Left kidney (tissue), 2 donors: ENCODE measurements around the gene JPH3. TPM values are rescaled to one million over a fixed set of nuclear protein-coding genes. Genes with fewer than 3 reads are reported as not detected.
"Not testable (repeated sequence)": the region's sequence is repeated elsewhere in the genome, so short reads cannot be mapped to it uniquely, and the experiment has no call there.

Experiments
- DNase-seq: peaks from one replicate; pipeline ENCODE4 v3.0.0-alpha.2; 2013
- polyA plus RNA-seq: library from polyadenylated mRNA; unstranded; fragments of 120-200 nt; gene quantifications from one replicate; pipeline ENCODE4 v1.2.1, GENCODE V29; 2013; ENCODE audit not compliant: insufficient read length

JPH3 gene
- polyA plus RNA-seq, 1 donor: 0.76 TPM

DNA sequence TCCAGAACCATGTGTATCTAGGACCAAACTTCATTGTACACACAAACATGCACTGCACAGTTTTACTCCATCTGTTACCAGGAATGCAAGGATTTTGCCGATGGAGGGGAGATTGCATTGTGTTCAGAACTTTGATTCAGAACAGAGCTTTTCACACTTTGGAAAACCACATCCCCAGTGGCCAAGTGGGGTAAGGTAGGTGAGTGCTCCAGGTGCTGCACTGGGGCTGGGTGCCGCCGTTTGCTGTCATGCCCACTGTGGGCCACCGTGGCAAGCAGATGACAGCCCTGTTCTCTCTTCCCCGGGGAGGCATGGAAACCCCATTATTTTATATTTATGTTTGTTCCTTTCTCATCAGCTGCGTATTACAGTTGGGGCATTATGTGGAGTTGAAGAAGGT is 29.3 kb upstream of the JPH3 start:
- DNase-seq: no peak

DNA sequence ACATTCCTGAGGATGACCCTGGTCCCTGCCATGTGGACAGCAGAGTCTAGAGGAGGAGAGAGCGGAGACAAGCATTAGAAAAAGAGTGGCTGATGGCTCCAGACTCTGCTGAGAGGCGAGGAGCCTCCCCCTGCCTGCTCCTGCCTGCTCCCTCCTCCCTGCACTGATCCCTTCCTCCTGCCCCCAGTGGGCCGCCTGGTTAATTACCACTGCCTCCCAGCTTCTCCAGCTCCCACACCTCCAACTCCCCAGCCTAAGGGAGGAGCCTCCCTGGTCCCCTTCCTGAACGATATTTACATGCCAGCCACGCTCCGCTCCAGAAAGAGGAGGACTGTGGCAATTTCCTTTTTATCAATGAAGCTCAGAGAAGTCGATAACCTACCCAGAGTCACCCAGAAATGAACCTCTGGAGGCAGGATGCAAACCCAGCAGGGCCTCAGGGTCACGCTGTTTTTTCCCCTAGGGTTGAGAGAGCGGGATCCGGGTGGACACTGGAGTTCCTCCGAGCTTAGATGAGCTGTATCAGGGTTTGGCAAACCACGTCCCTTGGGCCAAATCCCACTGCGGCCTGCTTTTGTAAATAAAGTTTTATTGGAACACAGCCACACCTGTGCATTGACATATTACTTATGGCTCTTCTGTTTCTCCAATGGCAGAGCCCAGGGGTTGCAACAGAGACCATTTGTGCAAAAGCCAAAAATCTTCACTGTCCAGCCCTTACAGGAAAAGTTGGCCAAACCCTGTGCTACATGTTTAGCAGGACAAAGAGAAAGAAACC is 27.1 kb upstream of the JPH3 start:
- DNase-seq: peak; percentile 54

DNA sequence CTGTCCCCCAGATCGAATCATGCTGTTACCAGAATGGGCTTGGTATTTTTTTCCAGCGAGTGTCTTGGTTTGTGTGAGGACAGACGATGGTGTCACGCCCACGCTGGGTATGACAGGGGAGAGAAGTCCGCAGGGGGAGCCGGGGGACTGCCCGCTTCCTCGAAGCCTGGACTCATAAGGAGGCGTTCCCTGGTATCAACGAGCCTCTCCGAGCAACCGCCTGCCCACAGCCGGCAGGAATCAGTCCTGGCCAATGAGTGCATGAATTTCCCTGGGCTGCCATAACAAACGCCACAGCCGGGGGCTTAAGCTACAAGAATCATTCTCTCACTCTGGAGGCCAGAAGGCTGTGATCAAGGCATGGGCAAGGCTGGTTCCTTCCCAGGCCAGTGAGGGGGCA is 26.1 kb upstream of the JPH3 start:
- no peak for DNase-seq

DNA sequence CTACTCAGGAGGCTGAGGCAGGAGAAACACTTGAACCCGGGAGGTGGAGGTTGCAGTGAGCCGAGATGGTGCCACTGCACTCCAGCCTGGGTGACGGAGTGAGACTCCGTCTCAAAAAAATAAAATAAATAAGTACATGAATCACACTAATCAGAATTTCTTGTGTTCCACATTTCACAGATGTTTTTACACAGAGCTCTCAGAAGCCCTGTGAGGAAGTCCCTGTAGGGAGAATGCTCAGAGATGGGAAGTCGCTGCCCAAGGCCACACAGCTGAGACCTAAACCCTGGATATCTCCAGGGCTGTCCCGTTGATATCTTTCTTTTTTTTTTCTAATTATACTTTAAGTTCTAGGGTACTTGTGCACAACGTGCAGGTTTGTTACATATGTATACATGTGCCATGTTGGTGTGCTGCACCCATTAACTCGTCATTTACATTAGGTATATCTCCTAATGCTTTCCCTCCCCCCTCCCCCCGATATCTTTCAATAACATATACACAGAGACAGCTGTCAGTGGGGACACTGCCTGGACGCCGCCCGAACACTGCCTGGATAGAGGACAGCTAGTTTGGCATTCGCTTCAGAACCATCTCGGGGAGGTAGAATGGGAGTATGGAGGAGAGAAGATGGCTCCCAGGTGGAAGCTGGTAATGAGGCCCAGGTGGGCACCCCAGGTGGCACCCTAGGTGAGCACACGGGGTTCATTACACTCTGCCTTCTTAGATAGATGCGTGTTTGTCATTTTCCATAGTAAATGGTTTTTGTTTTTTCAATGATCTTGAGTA is 24.0 kb upstream of the JPH3 start:
- not testable (repeated sequence) for DNase-seq

DNA sequence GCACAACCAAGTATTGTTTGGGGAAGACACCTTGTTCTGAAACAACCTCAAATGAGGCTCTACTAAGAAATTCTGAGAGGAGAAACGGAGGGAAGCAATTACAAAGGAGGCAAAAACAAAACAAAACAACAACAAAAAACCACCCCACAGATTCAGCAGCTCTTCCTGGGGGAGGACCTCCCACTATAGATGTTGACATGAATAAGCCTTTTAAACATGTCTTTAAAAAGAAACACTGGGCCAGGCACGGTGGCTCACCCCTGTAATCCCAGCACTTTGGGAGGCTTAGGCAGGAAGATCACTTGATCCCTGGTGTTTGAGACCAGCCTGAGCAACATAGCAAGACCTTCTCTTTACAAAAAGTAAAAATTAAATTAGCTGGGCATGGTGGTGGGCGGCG is 22.6 kb upstream of the JPH3 start:
- DNase-seq: no peak

GRCh38 chr16:87580855-87581261 is 21.4 kb upstream of the JPH3 start:
- DNase-seq: no peak

- no peak for DNase-seq
These were observed 20.5 kb upstream of the JPH3 start for GRCh38 chr16:87581857-87582215.

- no peak for DNase-seq
These were observed 19.9 kb upstream of the JPH3 start for GRCh38 chr16:87582216-87582965.

DNA sequence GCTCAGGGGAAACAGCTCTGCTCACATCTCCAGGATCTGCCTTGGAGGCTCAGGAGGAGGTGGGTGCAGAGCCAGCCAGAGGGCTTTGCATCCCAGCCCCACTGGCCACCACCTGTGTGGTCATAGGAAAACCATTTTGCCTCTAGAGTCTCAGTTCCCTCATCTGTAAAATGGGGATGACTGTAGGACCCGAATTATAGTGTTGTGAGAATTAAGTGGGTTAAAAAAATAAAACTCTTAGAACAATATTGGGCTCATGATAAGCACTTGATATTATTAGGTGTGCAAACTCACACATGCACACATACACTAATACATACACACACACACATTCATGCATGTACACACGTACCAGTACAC is 19.4 kb upstream of the JPH3 start:
- no peak for DNase-seq

- no peak for DNase-seq
These were observed 18.7 kb upstream of the JPH3 start for GRCh38 chr16:87583453-87584131.

DNA sequence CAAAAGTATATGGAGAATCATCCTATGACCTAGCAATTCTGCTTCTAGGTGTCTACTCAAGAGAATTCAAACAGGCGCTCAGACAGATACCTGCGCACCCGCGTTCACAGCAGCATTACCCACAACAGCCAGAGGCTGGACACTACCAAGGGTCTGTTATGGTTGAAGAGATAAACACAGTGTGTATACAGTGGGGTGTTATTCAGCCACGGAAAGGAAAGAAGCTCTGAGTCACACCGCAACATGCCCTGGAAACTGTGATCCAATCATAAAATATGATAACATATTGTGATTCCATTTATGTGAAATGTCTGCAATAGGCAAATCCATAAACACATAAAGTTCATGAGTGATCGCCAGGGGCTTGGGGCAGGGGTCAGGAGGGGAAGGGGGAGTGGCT is 18.0 kb upstream of the JPH3 start:
- DNase-seq: no peak

DNA sequence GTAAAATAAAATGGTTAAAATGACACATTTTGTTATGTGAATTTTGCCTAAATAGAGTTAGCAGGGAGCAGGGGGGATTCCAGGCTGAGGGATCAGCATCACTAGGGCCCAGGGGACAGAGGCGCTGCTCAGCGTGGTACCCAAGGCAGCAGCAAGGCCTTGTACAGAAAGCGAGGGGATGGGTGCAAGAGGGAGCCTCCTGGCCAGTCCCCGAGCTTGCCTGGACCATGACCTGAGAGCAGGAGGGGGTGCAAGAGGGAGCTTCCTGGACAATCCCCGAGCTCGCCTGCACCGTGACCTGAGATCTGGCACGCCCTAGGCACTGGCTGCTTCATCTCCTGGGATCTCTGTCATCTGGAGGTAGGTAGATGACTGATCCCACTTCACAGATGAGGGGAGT is 17.3 kb upstream of the JPH3 start:
- no peak for DNase-seq

DNA sequence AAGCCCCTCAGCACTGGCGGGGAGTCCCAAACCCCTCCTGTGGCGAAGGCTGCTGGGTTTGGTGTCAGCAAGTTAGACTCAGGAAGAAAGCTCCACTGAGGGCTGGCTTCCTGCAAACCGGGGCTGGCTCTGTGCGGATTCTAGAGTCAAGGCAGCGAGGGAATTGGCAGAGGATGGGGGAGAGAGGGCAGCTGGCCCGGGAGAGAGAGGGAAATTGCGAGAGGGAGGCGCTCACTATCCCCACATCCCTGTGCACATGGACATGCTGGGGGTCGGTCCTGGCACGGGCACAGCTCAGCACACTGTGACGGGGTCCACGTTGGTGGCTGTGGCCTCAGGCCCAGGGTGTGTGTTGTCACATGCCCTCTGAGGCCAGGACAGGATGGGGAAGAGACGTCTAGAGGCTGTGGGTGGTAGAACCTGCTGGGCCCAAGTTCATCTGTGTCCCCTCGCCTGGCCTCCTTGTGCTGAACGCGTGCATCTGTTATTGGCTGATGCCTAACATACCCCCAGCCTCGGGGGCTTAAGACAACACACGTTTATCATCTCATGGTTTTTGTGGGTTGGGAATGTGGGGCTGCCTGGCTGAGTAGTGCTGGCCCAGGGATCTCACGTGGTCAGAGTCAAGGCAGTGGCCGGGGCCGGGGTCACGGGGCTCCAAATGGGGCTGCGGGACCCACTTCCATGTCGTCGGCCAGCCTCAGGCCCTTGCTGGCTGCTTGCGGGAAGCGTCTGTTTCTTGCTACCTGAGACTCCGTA is 16.7 kb upstream of the JPH3 start:
- no peak for DNase-seq

- no peak for DNase-seq
These were observed 16.0 kb upstream of the JPH3 start for GRCh38 chr16:87586201-87586782.

GRCh38 chr16:87587636-87588035 is 14.7 kb upstream of the JPH3 start:
- no peak for DNase-seq

- DNase-seq: no peak
These were observed 10.1 kb upstream of the JPH3 start for GRCh38 chr16:87592018-87592712.

DNA sequence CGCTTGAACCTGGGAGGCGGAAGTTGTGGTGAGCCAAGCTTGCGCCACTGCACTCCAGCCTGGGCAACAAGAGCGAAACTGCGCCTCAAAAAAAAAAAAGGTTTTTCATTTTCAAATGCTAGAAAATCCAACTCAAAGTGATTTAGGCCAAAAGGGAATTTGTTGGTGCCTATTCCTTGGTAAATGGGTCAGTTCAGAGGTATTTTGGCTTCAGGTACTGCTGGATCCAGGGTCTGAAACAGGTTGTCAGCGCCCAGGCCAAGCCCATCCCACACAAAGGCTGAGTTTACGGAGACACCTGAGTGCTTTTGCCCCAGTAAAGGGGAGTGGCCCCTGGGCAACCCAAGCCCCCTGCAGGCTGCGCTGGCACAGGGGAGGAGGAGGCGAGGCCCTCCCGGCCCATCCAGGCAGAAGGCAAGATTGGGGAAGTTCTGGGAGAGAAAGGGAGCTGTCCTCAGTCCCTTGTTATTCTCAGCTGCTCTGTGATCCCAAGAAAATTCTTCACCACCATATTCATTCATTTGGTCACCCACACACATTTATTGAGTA is 8.5 kb upstream of the JPH3 start:
- DNase-seq: no peak

- no peak for DNase-seq
These were observed 6.6 kb upstream of the JPH3 start for GRCh38 chr16:87595712-87596111.

- no peak for DNase-seq
These were observed 4.9 kb upstream of the JPH3 start for GRCh38 chr16:87597324-87597830.

GRCh38 chr16:87598431-87598830 is 3.9 kb upstream of the JPH3 start:
- no peak for DNase-seq
